ENCODE results near the gene ST8SIA5.

The ST8SIA5 gene

DNA sequence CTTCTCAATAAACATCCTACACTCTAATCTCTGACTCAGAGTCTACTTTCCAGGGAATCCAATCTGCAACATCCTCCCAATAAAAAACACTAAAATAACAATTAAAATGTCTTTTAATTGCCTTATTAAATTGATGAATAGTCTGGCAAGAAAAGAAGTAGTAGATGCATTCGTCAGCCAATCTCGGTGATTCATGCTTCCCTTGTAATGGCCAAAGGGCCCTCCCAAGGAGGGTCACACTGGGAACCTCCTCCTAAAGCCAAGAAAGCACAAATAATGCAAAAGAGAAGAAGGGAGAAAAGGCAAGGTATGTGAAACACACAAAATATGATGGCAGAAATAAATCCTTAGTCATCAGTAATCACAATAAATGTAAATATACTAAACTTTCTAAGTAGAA lies 16.8 kb downstream of the ST8SIA5 start:
- DNase-seq (ENCODE audit: low spot score) = no peak

DNA sequence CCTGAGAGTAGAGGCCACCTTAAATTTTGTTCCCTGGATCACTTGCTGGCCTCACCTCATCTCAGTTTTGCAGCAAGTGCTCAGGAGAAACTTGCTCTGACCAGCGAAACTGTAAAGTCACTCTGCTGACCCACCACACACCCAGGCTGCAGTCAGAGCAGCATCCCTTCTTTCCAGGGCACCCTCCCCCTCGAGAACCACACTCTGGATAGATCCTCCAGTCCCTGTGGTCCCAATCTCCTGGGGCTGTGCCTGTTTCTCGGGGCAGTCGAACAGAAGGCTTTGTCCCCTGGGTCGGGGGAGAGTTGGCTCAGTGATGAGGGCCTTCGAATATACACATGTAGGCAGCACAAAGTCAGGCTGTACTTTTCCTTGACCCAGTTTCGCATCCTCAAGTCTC lies 18.4 kb downstream of the ST8SIA5 start:
- no peak for DNase-seq (ENCODE audit: low spot score)

DNA sequence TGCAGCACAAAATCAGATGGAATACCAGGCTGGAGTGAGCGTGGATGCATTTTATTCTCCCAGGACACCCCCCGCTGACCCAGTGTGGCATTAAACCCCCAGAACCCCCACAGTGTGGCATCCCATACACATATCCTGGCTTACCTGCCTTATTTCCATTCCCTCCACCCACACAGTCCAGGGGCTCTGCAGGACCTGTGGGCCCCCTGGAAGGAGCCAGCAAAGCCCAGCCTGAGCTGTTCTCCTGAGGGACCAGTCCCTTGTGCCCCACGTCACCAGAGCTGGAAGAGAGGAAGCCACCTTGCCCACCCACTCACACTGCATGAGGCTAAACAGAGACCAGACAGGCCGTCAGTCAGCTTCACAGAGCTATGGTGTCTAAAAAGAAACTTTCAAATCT lies 20.1 kb downstream of the ST8SIA5 start:
- no peak for DNase-seq (ENCODE audit: low spot score)

DNA sequence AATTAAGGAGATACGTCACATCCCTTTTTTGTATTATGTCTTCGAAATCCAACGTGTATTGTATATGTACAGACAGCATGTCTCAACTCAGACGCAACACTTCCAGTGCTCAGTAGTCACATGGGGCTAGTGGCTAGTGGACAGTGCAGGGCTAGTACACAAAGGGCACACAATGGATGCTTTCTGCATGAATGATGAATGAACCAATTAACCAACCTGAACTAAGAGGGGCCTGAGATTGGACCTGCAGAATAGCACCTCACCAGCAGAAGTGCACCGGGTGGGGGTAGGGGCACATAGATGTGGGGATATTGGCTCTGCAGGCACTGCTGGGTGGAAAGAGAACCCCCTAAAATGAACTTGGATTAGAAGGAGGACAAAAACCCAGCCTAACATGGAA lies 20.7 kb downstream of the ST8SIA5 start:
- DNase-seq (ENCODE audit: low spot score) = no peak

DNA sequence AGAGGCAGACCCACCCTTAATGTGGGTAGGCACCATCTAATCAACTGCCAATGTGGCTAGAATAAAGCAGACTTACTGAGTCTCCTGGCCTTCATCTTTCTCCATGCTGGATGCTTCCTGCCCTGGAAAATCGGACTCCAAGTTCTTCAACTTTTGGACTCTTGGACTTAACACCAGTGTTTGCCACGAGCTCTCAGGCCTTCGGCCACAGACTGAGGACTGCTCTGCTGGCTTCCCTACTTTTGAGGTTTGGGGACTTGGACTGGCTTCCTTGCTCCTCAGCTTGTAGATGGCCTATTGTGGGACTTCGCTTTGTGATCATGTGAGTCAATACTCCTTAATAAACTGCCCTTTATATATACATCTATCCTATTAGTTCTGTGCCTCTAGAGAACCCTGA lies 21.9 kb downstream of the ST8SIA5 start:
- no peak for DNase-seq (ENCODE audit: low spot score)

DNA sequence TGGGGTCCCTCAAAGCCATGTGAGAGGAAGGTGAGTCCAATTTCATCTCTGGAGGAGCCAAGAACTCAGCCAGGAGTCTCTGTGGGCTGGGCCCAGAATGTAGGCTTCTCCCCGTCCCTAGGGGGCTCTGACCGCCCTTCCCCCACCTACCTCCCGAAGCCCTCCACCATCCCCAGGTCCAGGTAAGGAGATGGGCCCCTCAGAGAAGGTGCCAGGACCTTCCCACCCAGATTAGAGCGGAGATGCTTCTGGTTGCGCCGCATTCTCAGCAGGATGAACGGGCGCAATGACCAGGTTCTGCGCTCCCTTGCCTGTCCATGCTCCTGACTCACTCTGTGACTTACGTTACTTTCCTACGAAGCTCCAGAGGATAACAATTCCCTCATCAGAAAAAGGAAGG lies 23.0 kb downstream of the ST8SIA5 start:
- no peak for DNase-seq (ENCODE audit: low spot score)

DNA sequence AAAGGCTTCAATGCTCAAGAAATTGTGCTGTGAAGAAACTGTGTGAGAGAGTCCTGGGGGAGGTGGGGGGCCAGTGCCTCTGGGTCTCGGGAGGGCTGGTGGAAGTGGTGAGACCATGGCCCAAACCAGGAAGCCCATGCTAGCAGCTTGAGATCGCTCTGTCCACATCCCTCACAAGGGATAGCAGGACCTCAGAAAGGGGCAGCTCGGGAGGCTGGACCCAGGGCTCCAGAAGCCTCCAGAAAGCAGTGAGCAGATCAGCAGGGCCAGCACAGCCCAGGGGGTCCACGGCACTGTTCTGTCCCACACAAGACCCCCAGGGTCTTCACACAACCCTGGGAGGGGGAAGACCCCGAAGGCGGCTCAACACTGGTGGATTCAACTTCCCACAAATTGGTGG lies 24.1 kb downstream of the ST8SIA5 start:
- DNase-seq (ENCODE audit: low spot score) = no peak

DNA sequence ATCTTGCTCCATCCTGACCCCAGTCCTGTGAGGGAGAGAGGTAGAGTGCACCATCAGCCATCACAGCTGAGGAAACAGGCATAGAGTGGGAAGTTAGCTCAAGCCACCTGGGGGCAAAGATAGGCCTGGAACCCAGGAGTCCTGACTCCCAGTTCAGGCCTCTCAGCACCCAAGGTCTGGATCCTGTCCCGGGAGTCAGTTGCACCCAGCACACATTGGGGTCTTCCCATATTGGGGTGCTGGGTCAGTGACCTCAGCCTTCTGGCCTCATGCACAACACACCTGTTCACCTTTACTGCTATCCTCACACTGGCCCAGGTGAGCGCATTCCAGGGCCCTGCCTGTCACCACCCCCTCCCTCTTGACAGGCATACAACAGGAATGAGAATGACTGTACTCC lies 24.7 kb downstream of the ST8SIA5 start:
- no peak for DNase-seq (ENCODE audit: low spot score)

DNA sequence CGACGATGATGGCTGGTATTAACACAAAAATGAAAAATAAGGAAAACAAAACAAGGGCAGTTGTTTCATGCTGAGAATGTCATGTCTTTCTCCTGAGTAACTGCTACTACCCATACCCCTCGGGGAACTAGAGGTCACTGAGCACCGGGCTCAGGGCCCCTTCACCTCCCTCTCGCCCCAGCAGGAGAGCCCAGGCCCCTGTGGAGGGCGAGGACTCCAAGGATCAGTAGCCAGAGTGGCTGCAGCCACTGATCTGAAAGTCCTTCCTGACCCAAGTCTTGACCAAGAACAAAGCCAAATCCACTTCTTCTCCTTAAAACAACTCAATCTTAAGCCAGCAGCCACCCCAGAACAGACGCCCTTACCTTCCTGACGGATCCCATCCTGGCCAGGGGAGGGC lies 25.5 kb downstream of the ST8SIA5 start:
- DNase-seq (ENCODE audit: low spot score) = no peak

DNA sequence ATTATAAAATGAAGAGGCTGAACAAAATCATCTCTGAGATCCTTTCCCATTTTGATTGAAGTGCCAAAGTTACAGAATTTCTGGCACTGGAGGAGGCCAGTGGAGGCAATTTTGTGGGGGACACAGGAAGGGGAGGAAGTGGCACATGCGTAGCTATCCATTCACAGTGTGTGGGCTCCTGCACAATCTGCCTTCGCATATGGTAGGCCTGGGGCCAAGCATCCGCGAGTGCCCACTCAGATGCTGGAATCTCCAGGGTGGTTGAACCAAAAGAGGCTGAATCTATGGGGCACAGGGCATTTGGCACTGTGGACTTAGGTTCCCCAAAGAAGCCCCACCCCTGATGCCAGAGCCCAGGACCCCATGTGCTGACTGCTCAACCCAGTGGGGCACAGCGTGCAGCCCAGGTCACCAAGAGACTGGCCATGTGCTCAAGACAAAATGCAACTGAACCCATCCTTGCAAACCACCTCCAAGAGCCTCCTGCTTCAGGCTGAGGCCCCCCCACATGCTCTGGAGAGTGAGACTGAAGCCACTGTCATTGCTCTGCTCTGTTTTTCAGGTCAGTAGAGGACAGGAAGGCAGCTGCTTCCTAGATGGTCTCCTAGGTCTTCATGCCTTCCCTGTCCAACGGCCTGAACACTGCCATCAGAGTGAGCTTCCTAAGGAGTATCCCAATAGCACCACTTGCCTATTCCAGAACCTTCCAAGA lies 28.5 kb downstream of the ST8SIA5 start:
- DNase-seq (ENCODE audit: low spot score) = no peak

DNA sequence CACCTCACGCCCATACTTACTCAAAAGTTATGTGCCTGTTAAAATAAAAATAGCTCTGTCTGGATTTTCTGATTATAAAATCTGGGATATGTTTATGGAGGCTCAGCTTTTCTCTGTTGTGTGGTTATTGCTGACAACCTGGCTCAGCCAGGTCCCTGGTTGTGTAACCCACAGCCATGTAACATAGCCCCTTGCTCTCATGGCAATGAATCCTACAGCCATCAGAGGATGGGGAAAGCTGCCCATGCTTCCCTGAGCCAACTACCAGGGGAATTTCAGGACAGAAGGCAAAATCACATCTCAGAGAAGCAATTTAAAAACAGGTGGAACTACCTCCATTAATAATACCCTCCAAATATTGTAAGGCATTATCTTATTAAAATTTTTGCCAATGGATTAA lies 29.7 kb downstream of the ST8SIA5 start:
- DNase-seq (ENCODE audit: low spot score) = no peak

DNA sequence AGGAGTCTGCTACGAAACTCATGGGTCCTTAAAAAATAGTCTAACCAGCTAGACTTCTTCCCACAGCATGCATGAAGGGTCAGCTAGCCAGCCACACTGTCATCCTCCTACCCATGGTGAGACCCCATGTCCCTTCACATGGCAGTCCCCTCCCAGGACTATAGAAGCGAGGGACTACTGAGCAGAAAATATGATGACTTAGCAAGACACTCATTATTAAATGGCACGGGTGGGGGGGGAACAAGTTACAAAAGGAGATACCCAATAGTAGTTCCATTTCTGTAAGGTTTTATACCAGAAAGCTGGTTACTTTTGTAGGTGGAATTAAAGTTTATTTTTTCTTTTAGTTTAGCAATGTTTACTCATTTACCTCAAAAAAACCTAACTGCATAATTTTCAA lies 31.5 kb downstream of the ST8SIA5 start:
- DNase-seq (ENCODE audit: low spot score) = no peak

DNA sequence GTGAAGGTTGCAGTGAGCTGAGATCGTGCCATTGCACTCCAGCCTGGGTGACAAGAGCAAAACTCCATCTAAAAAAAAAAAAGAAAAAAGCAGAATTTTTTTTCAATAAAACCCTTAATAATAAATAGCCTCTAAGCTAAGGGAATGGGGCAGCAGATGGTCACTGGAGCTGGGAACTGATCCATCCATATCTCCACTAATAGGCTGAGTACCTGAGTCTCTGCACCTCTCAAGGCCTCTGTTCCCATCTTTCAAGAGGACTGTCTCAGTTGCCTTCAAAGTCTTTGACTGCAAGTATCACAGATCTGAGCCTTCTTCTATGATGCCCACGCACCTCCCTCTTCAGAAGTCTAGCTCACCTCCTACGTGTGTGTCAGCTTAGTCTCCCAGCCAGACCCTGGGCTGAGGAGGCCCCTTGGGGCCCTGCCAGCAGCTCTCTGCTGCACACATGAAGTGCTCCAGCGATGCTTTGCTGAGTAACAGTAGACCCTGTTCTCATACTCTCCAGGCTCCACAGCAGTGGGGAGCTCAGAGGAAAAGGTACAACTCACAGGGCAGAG lies 32.9 kb downstream of the ST8SIA5 start:
- DNase-seq (ENCODE audit: low spot score) = no peak

DNA sequence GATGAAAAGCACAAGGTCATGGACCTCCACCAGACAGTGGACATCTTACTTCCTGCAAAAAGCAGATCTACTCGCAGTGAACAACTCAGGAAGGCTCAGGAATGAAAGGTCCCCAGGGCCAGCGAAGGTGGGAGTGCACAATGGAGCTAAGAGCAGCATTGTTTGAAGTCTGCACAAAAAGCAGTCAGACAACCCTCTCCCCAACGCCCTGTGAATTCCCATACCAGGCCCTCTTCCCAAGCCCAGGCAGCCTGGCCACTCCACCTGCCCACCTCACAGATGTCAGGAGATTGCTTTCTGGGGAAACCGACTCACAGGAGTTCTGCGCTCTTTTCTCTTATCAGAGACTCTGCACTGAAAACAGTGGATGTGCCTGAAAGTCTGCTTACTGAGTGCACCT lies 34.8 kb downstream of the ST8SIA5 start:
- no peak for DNase-seq (ENCODE audit: low spot score)

DNA sequence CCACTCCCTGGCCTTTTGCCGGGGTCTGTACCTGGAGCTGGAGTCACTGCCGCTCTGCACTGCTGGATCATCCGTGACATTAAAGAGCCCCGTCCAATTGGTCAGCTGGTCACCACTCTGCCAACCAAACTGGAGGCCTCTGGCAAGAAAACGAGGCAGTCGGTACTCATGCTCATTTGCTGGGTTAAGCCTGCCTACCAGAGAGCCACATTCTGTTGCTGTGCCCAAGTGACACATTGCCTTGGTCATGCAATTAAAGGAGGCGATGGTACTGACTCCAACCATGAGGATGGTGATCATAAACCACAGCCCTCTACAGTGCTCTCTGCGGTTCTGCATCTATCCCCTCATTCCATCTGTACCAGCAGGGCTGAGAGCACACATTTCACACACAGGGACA lies 35.5 kb downstream of the ST8SIA5 start:
- DNase-seq (ENCODE audit: low spot score) = no peak

DNA sequence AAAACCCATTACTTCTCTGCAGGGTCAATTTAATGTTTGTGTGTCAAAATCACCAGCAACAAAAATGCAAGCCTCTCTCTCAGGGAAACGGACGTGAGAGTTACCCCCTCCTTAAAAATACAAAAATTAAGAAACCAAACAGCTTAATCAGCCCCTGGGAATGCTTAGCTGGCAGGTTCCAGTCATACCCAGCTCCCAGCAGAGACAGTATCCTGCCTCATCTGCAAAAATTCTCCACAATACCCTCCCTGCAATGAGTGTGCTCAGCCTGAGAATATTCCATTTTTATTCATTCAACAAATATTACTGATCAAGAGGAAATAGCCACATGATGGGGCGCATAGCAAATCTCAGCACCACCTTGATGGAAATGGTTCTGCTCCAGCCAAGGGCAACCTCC lies 36.3 kb downstream of the ST8SIA5 start:
- DNase-seq (ENCODE audit: low spot score) = no peak

DNA sequence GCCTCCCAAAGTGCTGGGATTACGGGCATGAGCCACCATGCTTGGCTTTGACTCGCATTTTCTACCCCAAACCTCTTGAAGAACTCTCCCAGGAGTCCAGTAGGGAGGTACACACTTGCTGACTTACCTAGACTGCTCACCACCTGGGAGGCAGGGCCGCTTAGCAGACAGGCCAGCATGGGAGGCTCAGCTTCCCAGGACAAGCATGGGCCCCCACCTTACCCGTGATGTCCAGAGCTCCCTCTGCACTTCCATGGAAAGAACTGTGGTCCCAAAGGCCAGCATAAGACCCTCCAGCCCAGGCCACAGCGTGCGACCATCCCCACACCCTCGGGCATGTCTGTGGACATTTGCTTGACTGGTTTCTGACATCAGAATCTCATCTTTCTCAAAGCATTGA lies 36.8 kb downstream of the ST8SIA5 start:
- no peak for DNase-seq (ENCODE audit: low spot score)

DNA sequence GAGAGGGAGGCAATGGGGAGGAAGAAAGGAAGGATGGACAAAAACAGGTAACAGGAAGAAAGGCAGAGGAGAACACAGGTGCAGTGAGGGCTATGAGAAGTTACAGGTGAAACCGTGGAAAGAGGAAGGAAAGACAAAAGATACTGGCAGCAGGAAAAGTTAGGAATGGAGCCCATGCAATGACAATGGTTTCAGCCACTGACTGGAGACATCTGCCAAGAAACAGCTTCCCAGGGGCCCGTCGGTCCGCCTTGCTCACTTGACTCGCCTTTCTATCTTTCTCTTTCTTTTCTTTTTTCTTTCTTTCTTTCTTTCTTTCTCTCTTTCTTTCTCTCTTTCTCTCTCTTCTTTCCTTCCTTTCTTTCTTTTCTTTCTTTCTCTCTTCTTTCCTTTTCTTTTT lies 37.5 kb downstream of the ST8SIA5 start:
- no peak for DNase-seq (ENCODE audit: low spot score)

DNA sequence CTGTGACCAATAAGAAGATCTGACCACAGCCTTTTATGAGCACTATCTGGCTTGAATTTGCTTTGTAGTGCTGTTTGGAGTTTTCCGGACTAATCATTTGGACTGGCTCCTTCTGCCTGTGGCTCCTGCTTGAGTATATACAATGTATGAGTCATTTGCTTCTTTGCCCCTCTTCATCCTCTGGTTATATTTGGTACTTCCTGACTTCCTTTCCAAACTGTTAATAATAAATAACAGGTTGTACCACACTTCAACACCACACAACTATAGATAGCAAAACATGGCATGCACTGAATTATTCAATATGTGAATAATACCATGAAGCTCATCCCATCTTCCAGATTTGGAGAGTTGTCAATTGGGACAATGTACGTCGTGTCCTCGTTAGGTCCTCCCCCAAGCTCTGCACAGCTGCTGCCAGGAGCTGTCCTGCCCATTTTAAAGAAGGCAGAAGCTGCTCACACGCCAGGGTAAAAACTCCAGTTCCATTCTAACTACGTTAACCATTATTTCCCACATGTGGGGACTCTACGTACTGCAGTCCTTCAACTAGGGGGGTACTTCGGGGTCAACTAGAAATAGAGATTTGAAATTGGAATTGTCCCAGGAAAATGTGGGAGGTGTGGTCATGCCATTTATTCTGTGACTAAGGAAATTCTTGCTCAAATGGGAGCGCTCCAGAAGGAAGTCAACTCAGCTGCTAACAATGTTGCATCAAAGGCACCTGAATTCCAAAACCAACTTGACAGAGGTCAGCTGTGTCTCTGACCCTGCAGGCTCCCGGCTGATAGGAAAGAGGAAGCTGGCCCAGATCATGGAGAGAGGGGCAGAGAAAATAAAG lies 38.1 kb downstream of the ST8SIA5 start:
- peak; percentile 34 for DNase-seq (ENCODE audit: low spot score)

DNA sequence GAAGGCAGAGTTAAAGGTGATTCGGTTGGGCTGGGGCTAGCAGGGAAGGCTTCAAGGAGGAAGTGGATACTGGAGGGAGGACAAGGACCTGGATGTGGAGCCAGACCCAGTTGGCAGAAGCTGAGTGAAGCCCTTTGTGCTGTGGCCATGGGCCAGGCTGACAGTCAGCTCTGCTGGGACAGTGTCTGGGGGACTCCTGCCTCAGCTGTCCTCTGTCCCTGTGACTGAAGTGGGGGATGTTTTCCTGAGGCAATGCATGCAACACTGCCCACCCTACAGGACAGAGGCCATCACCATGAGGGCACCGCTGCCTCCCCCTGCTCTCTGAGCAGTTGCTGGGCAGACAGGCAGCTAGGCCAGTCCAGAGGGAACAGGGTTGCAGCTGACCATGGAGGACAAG lies 40.0 kb downstream of the ST8SIA5 start:
- DNase-seq (ENCODE audit: low spot score) = no peak

DNA sequence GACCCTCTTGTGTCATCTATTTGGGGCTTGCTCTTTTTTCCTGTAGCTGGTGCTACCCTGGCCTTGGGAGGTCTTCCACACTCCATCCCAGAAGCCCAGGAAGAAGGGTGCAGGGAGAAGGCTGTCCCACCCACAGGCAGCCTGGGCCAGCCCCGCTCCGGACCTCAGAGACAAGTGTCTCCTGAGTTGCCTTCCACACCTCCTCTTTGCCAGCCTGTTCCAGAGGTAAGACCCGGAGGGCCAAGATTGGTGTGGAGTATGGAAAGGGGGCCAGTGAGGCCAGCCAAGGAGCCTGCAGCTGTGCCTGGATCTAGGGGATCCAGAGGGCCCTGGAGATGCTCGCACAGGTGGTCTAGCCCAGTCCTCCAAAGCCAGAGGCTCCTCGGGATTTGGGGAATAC lies 40.5 kb downstream of the ST8SIA5 start:
- DNase-seq (ENCODE audit: low spot score) = no peak

DNA sequence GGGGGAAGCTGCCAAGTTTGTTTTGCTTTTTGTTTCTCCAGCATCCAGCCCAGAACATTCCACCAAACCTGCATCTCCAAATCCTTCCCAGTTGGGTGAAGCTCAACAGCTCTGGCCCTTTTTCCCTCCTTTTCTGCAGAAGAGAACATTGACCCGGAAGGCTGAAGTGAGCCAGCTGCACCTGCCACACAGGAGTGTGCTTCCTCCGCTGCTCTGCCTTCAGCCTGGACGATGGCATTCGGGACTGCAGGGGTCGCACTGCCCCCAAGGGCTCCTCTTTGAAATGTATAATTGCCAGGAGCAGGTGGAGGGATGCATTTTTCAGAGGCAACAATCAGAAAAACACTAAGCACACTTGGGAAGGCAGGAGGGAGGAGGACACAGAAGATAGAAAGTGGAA lies 41.8 kb downstream of the ST8SIA5 start:
- no peak for DNase-seq (ENCODE audit: low spot score)

DNA sequence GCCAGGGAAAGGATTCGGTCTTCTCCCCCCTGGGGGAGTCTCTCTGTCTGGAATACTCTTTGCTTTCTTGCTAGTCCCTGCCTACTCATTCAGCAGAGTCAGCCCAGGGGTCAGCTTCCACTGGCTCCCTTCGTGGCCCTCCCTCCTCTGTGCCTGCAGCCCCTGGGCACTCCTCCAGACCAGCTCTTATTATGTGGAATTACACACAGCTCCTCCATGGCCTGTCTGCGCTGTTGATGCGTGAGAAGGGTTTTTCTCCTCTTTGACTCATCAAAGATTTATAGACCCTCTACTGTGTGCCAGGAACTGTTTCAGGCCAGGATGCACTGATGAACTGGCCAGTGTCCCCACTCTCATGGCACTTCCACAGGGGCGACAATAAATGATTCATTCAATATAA lies 44.4 kb downstream of the ST8SIA5 start:
- DNase-seq (ENCODE audit: low spot score) = peak; percentile 45
